ENCODE results near the gene SERPINE1. TPM values are rescaled to one million over a fixed set of nuclear protein-coding genes. Genes with fewer than 3 reads are reported as not detected.

Gene SERPINE1
- total RNA-seq, 1 donor from 2014 or later, result 229 TPM

DNA sequence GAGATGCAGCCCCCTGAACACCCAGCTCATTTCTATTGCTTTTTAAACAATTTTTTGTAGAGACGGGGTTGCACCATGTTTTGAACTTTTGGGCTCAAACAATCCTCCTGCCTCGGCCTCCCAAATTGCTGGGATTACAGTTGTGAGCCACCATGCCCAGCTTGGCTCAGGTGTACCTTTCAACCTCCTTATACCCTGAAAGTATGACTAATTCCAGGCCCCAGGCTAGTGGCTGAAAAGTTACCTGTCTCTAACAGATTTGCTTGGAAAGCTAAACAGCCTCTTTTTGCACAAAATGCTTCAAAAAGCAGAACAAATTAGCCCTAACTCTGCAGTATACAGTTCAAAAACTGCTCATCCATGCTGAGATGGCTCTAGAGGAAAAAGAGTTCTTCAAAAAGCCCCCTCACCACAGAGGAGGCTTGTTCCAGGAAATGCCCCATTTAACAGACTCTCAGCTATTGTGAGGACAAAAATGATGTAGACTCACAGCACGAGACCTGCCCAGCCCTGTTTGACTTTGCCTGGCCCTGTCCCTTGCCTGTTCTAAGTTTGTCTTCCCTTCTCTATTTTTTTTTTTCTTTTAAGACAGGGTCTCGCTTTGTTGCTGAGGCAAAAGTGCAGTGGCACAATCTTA, 14.0 kb downstream of the SERPINE1 start:
- DNase-seq (ENCODE audit: low read depth), result no peak
- Histone ChIP-seq H3K27me3 (ENCODE audit: control insufficient read depth, insufficient read depth, low read length) (no peaks in the 10 kb centered on the region), H3K4me3 (ENCODE audit: low read depth, low read length) (no peak overlapping the region), H3K36me3 (ENCODE audit: control insufficient read depth, insufficient read depth, low read length) (no peaks in the 10 kb centered on the region)
- TF ChIP-seq, protein P1, sequence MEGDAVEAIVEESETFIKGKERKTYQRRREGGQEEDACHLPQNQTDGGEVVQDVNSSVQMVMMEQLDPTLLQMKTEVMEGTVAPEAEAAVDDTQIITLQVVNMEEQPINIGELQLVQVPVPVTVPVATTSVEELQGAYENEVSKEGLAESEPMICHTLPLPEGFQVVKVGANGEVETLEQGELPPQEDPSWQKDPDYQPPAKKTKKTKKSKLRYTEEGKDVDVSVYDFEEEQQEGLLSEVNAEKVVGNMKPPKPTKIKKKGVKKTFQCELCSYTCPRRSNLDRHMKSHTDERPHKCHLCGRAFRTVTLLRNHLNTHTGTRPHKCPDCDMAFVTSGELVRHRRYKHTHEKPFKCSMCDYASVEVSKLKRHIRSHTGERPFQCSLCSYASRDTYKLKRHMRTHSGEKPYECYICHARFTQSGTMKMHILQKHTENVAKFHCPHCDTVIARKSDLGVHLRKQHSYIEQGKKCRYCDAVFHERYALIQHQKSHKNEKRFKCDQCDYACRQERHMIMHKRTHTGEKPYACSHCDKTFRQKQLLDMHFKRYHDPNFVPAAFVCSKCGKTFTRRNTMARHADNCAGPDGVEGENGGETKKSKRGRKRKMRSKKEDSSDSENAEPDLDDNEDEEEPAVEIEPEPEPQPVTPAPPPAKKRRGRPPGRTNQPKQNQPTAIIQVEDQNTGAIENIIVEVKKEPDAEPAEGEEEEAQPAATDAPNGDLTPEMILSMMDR (IDR thresholded peaks at IDR 0.05; ENCODE audit: insufficient read depth, low read length, poor library complexity, severe bottlenecking), result no peak

DNA sequence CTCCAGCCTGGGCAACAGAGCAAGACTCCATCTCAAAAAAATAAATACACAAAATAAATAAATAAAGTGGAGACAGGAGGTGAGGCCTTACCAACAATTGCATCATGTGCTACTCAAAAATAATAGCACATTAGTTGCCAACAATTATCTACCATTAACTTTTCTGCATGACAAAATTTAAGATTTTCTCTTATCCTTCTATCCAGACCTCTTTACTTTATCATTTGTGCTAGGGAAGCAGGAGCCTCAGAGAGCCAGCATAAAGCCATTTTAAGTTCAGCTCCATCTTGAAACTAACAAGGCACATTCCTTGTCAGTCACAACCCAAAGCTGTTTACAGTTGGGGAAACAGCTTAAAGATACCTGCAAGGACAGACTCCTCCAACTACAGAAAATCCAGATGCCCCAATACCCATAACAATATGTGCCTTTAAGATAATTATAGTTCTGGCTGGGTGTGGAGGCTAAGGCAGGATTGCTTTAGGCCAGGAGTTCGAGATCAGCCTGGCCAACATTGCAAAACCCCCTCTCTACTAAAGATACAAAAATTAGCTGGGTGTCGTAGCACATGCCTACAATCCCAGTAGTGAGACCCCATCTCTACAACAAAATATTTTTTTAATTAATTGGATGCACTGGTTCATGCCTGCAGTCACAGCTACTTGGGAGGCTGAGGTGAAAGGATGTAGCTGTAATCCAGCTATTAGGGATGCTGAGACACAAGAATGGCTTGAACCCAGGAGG, 25.2 kb downstream of the SERPINE1 start:
- no peak overlapping the region for H3K4me3 ChIP-seq (ENCODE audit: low read depth, low read length)

DNA sequence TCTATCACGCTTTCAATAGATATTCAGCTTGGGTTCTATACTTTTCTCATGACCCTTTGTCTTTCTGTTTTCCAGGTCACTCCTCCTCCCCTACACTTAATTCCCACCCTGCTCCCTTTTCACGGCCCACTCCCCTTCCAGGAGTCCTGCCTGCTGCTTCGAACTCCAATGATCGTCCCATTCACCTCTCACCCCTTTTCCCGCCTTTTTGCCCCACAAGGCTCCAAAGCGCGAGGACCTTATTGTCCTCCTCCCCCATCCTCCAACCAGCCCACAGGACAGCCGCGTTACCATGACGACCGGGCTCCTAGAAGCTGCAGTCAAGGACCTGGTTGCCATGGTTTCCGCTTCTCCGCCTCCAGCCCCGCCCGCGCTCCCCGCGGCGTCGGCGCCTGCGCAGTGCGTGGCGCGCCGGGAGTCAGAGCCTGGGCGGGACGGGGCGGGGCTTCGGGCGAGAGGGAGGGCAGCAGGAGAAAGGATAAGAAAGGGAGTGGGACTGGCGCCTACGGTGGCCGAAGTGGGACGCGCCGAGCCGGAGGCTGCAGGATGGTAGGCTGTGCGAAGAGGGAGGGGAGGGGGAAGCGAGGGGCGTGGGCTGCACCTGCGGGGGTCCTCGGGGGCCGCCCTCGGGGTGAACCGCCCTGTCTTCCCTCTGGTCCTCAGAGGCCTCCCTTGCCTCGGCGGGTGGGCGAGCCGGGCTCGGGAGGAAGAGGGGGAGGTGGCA, 27.2 kb downstream of the SERPINE1 start, which contains the start of gene AP1S1:
Gene AP1S1 (plus strand): TSS at position 508 of the 724 bp plus-strand sequence. CDS start 39 bp downstream, at position 547.
- DNase-seq (ENCODE audit: low read depth), result peak; percentile 73
- TF ChIP-seq, protein P1 (IDR thresholded peaks at IDR 0.05; ENCODE audit: insufficient read depth, low read length, poor library complexity, severe bottlenecking), result no peak

More for the DNA sequence above, 25.2 kb downstream of the SERPINE1 start:
- no peak for DNase-seq (ENCODE audit: low read depth)
- TF ChIP-seq, protein P1 (IDR thresholded peaks at IDR 0.05; ENCODE audit: insufficient read depth, low read length, poor library complexity, severe bottlenecking), result no peak
- no peaks in the 10 kb centered on the region for H3K27me3 ChIP-seq (ENCODE audit: control insufficient read depth, insufficient read depth, low read length)
- no peaks in the 10 kb centered on the region for H3K36me3 ChIP-seq (ENCODE audit: control insufficient read depth, insufficient read depth, low read length)

DNA sequence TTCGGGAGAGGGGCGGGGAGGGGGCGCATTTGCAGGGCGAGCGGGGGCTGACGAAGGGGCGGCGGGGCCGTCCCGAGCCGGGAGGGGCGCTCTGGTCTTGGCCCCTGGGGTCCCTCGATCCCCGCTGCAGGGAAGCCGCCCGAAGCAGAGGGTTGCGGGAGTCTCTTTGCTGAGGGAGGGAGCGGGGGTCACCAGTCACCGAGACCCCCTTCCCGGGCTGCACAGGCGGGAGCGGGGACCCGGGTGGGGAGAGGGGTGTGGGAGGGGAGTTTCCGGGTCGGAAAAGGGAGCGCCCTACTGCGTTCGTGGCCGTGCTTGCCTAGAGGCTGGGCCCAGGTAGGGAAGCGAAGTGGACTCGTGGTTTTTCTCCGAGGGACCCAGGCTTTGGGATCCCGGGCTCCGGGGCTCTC, 27.8 kb downstream of the SERPINE1 start:
- no peaks in the 10 kb centered on the region for H3K27me3 ChIP-seq (ENCODE audit: control insufficient read depth, insufficient read depth, low read length)
- peak overlapping the region; percentile 95 for H3K4me3 ChIP-seq (ENCODE audit: low read depth, low read length)
- DNase-seq (ENCODE audit: low read depth), result no peak
- H3K36me3 ChIP-seq (ENCODE audit: control insufficient read depth, insufficient read depth, low read length), result no peaks in the 10 kb centered on the region
- TF ChIP-seq, protein P1 (IDR thresholded peaks at IDR 0.05; ENCODE audit: insufficient read depth, low read length, poor library complexity, severe bottlenecking), result no peak

More for the DNA sequence above, 27.2 kb downstream of the SERPINE1 start, which contains the start of gene AP1S1:
- Histone ChIP-seq H3K27me3 (ENCODE audit: control insufficient read depth, insufficient read depth, low read length) (no peaks in the 10 kb centered on the region), H3K36me3 (ENCODE audit: control insufficient read depth, insufficient read depth, low read length) (no peaks in the 10 kb centered on the region), H3K4me3 (ENCODE audit: low read depth, low read length) (peak within 1 kb of the TSS; percentile 95)

DNA sequence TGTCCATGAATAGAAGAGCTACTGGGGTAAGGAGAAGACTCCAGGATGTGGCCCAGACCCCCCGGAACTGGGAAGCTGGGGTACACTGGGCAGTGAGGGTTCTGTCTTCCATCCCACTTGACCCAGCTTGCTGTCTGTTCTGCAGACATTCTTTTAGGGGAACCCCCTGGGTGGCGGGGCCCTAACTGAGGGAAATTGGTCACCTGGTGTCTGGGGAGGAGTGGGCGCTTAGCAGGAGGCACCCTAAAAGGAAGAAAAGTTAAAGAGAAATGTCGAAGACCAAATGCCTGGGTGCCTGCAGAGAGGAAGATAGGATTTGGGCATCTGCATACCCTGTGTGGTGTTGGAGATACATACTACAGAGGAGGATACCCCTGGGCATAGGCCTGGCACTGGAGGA, 28.4 kb downstream of the SERPINE1 start:
- Histone ChIP-seq H3K27me3 (ENCODE audit: control insufficient read depth, insufficient read depth, low read length) (no peaks in the 10 kb centered on the region), H3K4me3 (ENCODE audit: low read depth, low read length) (peak overlapping the region; percentile 95), H3K36me3 (ENCODE audit: control insufficient read depth, insufficient read depth, low read length) (peaks cover 2% of the 10 kb centered on the region)
- TF ChIP-seq, protein P1 (IDR thresholded peaks at IDR 0.05; ENCODE audit: insufficient read depth, low read length, poor library complexity, severe bottlenecking), result no peak
- DNase-seq (ENCODE audit: low read depth), result no peak

Data from kidney epithelial cell (primary cell).